Left ventricle myocardium inferior (tissue), 1 donor: Measurements from ENCODE around the gene OTULIN. TPM values are rescaled to one million over a fixed set of nuclear protein-coding genes. Genes with fewer than 3 reads are reported as not detected.

Source experiments
- DNase-seq: peaks from one replicate; pipeline ENCODE4 v3.0.0-alpha.2; 2020
- H3K27ac ChIP-seq: fragments of 200-600 bp; replicated peaks from 2 replicates; pipeline ENCODE4 v1.8.0; 2021
- H3K27me3 ChIP-seq: fragments of 200-600 bp; 2 replicates; pipeline ENCODE4 v1.8.0; 2021; ENCODE audit warnings: low read depth
- H3K36me3 ChIP-seq: fragments of 200-600 bp; 2 replicates; pipeline ENCODE4 v1.8.0; 2021
- H3K4me1 ChIP-seq: fragments of 200-600 bp; 2 replicates; pipeline ENCODE4 v1.8.0; 2021
- H3K4me3 ChIP-seq: fragments of 200-600 bp; 2 replicates; pipeline ENCODE4 v1.8.0; 2021; ENCODE audit warnings: mild to moderate bottlenecking, moderate library complexity
- H3K9me3 ChIP-seq: fragments of 200-600 bp; replicated peaks from 2 replicates; pipeline ENCODE4 v1.8.0; 2021
- CTCF ChIP-seq: fragments of 200-600 bp; IDR thresholded peaks from 2 replicates; pipeline ENCODE4 v1.8.0; 2021; ENCODE audit warnings: antibody characterized with exemption, mild to moderate bottlenecking, borderline replicate concordance
- intact Hi-C: fragments of 100-400 bp; cut with micrococcal nuclease; formaldehyde crosslinking; loops from one replicate; pipeline ENCODE4 v1.11.0; 2022
- total RNA-seq: library from RNA; stranded (reverse); fragmentation: NEBNext Ultra II Directional; extraction: Animal tissue kit (Norgen Biotek cat#: 25700); gene quantifications from one replicate; pipeline ENCODE4 v1.2.1, GENCODE V29; 2021
- donor health status: DM: no; HTN: yes; CAD: no; lungs with severe emphysema.

The OTULIN gene
- total RNA-seq, 1 donor from 2014 or later, result 22.7 TPM

- no peak for DNase-seq
- no peak for TF ChIP-seq CTCF
- intact Hi-C loops, result no loop called here
- H3K36me3 ChIP-seq, result no peaks in the 10 kb centered on the region
- H3K4me3 ChIP-seq, result no peak overlapping the region
- no peaks in the 10 kb centered on the region for H3K4me1 ChIP-seq
- H3K9me3 ChIP-seq, result no peaks in the 10 kb centered on the region
- no peak overlapping the region for H3K27ac ChIP-seq
- H3K27me3 ChIP-seq, result no peaks in the 10 kb centered on the region
Measured at GRCh38 chr5:14630671-14631070, 33.8 kb upstream of the OTULIN start.

- H3K27ac ChIP-seq, result no peak overlapping the region
- no peaks in the 10 kb centered on the region for H3K9me3 ChIP-seq
- TF ChIP-seq CTCF, result no peak
- no peak for DNase-seq
- H3K36me3 ChIP-seq, result no peaks in the 10 kb centered on the region
- intact Hi-C loops, result no loop called here
- no peaks in the 10 kb centered on the region for H3K4me1 ChIP-seq
- H3K4me3 ChIP-seq, result no peak overlapping the region
- peaks cover 3% of the 10 kb centered on the region for H3K27me3 ChIP-seq
Measured at GRCh38 chr5:14635656-14636055, 28.9 kb upstream of the OTULIN start.

GRCh38 chr5:14640765-14641164, 23.8 kb upstream of the OTULIN start:
- intact Hi-C loops, result loop anchor here (10.0 kb wide), 1 partner anchor 246 kb away; no protein-coding TSS in a partner anchor

GRCh38 chr5:14644623-14645237, 19.8 kb upstream of the OTULIN start:
- no peak for TF ChIP-seq CTCF

More at GRCh38 chr5:14640765-14641164, 23.8 kb upstream of the OTULIN start:
- no peak overlapping the region for H3K4me3 ChIP-seq
- no peaks in the 10 kb centered on the region for H3K4me1 ChIP-seq
- no peak for TF ChIP-seq CTCF
- H3K27ac ChIP-seq, result no peak overlapping the region
- H3K9me3 ChIP-seq, result no peaks in the 10 kb centered on the region
- no peaks in the 10 kb centered on the region for H3K36me3 ChIP-seq
- H3K27me3 ChIP-seq, result peaks cover 35% of the 10 kb centered on the region
- DNase-seq, result no peak

GRCh38 chr5:14650052-14650451, 14.5 kb upstream of the OTULIN start:
- no peaks in the 10 kb centered on the region for H3K4me1 ChIP-seq
- intact Hi-C loops, result no loop called here
- peaks cover 12% of the 10 kb centered on the region for H3K27me3 ChIP-seq
- no peak for DNase-seq
- no peaks in the 10 kb centered on the region for H3K9me3 ChIP-seq
- no peaks in the 10 kb centered on the region for H3K36me3 ChIP-seq
- TF ChIP-seq CTCF, result no peak
- H3K27ac ChIP-seq, result no peak overlapping the region
- H3K4me3 ChIP-seq, result no peak overlapping the region

More at GRCh38 chr5:14644623-14645237, 19.8 kb upstream of the OTULIN start:
- Histone ChIP-seq H3K4me1 (no peaks in the 10 kb centered on the region), H3K9me3 (no peaks in the 10 kb centered on the region), H3K36me3 (no peaks in the 10 kb centered on the region), H3K27ac (no peak overlapping the region), H3K4me3 (no peak overlapping the region), H3K27me3 (peaks cover 37% of the 10 kb centered on the region)
- intact Hi-C loops, result loop anchor here (10.0 kb wide), 1 partner anchor 250 kb away; no protein-coding TSS in a partner anchor
- DNase-seq, result no peak
